Measurements from ENCODE around the gene GJC1.

The GJC1 gene

GRCh38 chr17:44797802-44798201 is 32.3 kb downstream of the GJC1 start:
- no peak for ATAC-seq
- TF ChIP-seq ZNF70 (CRISPR knock-in tag; IDR thresholded peaks at IDR 0.05) (no peak), GLIS3 (CRISPR knock-in tag; IDR thresholded peaks at IDR 0.05) (no peak), PATZ1 (CRISPR knock-in tag; IDR thresholded peaks at IDR 0.05; ENCODE audit: borderline replicate concordance) (no peak), ARNTL (CRISPR knock-in tag; IDR thresholded peaks at IDR 0.05; ENCODE audit: borderline replicate concordance, low read depth) (no peak), ESRRG (CRISPR knock-in tag; IDR thresholded peaks at IDR 0.05) (no peak), ZFP3 (CRISPR knock-in tag; IDR thresholded peaks at IDR 0.05) (no peak), ZFP30 (CRISPR knock-in tag; IDR thresholded peaks at IDR 0.05) (no peak), ZNF565 (CRISPR knock-in tag; conservative IDR thresholded peaks at IDR 0.05; ENCODE audit: low read depth) (no peak)

GRCh38 chr17:44796731-44797130 is 33.4 kb downstream of the GJC1 start:
- no peak for ATAC-seq
- TF ChIP-seq PATZ1 (CRISPR knock-in tag; IDR thresholded peaks at IDR 0.05; ENCODE audit: borderline replicate concordance) (no peak), TSHZ2 (CRISPR knock-in tag; IDR thresholded peaks at IDR 0.05) (no peak), ZFP3 (CRISPR knock-in tag; IDR thresholded peaks at IDR 0.05) (no peak), CSRNP3 (CRISPR knock-in tag; IDR thresholded peaks at IDR 0.05) (no peak), RARB (CRISPR knock-in tag; IDR thresholded peaks at IDR 0.05) (no peak), ZFP30 (CRISPR knock-in tag; IDR thresholded peaks at IDR 0.05) (no peak), ZNF70 (CRISPR knock-in tag; IDR thresholded peaks at IDR 0.05) (no peak), ZNF8 (CRISPR knock-in tag; IDR thresholded peaks at IDR 0.05) (no peak)

- TF ChIP-seq TSHZ2 (CRISPR knock-in tag; IDR thresholded peaks at IDR 0.05) (no peak), TCF4 (CRISPR knock-in tag; IDR thresholded peaks at IDR 0.05; ENCODE audit: borderline replicate concordance) (no peak), ZFP3 (CRISPR knock-in tag; IDR thresholded peaks at IDR 0.05) (no peak), POU6F1 (CRISPR knock-in tag; IDR thresholded peaks at IDR 0.05; ENCODE audit: borderline replicate concordance, low read depth) (no peak), BACH2 (CRISPR knock-in tag; IDR thresholded peaks at IDR 0.05; ENCODE audit: borderline replicate concordance) (no peak), ZC3H10 (CRISPR knock-in tag; IDR thresholded peaks at IDR 0.05) (no peak), ESRRG (CRISPR knock-in tag; IDR thresholded peaks at IDR 0.05) (no peak), SNAI2 (CRISPR knock-in tag; IDR thresholded peaks at IDR 0.05) (no peak), TOX (CRISPR knock-in tag; IDR thresholded peaks at IDR 0.05; ENCODE audit: borderline replicate concordance) (no peak)
- no peak for ATAC-seq
These were observed 34.2 kb downstream of the GJC1 start for GRCh38 chr17:44795928-44796327.

Measured in SK-N-SH treated with all-trans-retinoic acid at 6 μM for 48 hours (cell line).